ENCODE measurements around the gene SNRPB. TPM values are rescaled to one million over a fixed set of nuclear protein-coding genes. Genes with fewer than 3 reads are reported as not detected.
A peak's percentile ranks its signal among the peaks of the same experiment; 100 is the strongest.

The SNRPB gene
- total and polyA plus RNA-seq, 2 of the 13 experiments (the other 11 are each of a cell fraction or from before 2014, with no cell fraction given), result 473 to 844 TPM

GRCh38 chr20:2508631-2509467 is 38.3 kb upstream of the SNRPB start, which contains the start of gene ZNF343 (continued):
- no peak; the same call in 1 of the 2 replicates for TF ChIP-seq ARNTL (CRISPR knock-in tag; IDR thresholded peaks at IDR 0.05)
- TF ChIP-seq ZNF232 (CRISPR knock-in tag; IDR thresholded peaks at IDR 0.05; ENCODE audit: borderline replicate concordance), result peak; percentile 90
- TF ChIP-seq, protein P1, sequence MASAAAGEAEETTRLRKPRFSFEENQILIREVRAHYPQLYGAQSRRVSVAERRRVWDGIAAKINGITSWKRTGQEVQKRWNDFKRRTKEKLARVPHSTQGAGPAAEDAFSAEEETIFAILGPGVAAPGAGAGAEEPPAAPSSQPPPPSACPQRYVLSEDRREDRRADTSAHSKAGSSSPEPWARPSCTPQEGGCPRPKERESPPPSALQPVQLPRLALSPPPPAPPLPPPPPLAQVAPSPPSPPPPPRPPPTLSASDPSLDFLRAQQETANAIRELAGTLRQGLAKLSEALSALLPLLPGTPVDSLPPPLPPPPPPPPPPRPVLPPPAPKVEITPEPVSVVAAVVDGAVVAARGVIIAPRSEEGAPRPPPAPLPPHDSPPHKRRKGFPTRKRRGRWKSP (CRISPR knock-in tag; IDR thresholded peaks at IDR 0.05), result 0 out of 2 replicates have a peak, but pooled peaks have one; percentile 42
- TF ChIP-seq, protein P2, sequence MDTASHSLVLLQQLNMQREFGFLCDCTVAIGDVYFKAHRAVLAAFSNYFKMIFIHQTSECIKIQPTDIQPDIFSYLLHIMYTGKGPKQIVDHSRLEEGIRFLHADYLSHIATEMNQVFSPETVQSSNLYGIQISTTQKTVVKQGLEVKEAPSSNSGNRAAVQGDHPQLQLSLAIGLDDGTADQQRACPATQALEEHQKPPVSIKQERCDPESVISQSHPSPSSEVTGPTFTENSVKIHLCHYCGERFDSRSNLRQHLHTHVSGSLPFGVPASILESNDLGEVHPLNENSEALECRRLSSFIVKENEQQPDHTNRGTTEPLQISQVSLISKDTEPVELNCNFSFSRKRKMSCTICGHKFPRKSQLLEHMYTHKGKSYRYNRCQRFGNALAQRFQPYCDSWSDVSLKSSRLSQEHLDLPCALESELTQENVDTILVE (CRISPR knock-in tag; IDR thresholded peaks at IDR 0.05), result peak; percentile 71; the same call in 1 of the 2 replicates
- no peak for TF ChIP-seq EZH2 (conservative IDR thresholded peaks at IDR 0.05; ENCODE audit: low read depth, low read length)
- TF ChIP-seq SNRNP70 (IDR thresholded peaks at IDR 0.05; ENCODE audit: low read depth, low read length), result no peak
- peak; percentile 90 for TF ChIP-seq GATAD1 (CRISPR knock-in tag; IDR thresholded peaks at IDR 0.05)
- no peak for TF ChIP-seq ZBTB8A (CRISPR knock-in tag; IDR thresholded peaks at IDR 0.05; ENCODE audit: borderline replicate concordance, low read depth)
- TF ChIP-seq MAX (IDR thresholded peaks at IDR 0.05), result peak; percentile 94
- TF ChIP-seq, protein P3, sequence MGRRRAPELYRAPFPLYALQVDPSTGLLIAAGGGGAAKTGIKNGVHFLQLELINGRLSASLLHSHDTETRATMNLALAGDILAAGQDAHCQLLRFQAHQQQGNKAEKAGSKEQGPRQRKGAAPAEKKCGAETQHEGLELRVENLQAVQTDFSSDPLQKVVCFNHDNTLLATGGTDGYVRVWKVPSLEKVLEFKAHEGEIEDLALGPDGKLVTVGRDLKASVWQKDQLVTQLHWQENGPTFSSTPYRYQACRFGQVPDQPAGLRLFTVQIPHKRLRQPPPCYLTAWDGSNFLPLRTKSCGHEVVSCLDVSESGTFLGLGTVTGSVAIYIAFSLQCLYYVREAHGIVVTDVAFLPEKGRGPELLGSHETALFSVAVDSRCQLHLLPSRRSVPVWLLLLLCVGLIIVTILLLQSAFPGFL (CRISPR knock-in tag; IDR thresholded peaks at IDR 0.05), result 0 out of 2 replicates have a peak, but pooled peaks have one; percentile 80
- TF ChIP-seq NCOR1 (IDR thresholded peaks at IDR 0.05; ENCODE audit: borderline replicate concordance, low read length), result peak; percentile 47; the same call in 1 of the 2 replicates
- peak; percentile 97 for TF ChIP-seq KAT8 (CRISPR knock-in tag; IDR thresholded peaks at IDR 0.05)
- TF ChIP-seq ZNF138 (CRISPR knock-in tag; IDR thresholded peaks at IDR 0.05; ENCODE audit: low read depth), result peak; percentile 62
- peak; percentile 84; the same call in 1 of the 2 replicates for TF ChIP-seq PCBP1 (IDR thresholded peaks at IDR 0.05; ENCODE audit: borderline replicate concordance, low read depth, low read length)
- no peak for TF ChIP-seq MTF2 (CRISPR knock-in tag; IDR thresholded peaks at IDR 0.05; ENCODE audit: borderline replicate concordance)
- no peak for TF ChIP-seq GLI4 (CRISPR knock-in tag; IDR thresholded peaks at IDR 0.05; ENCODE audit: borderline replicate concordance)
- TF ChIP-seq ZNF670 (CRISPR knock-in tag; IDR thresholded peaks at IDR 0.05; ENCODE audit: borderline replicate concordance), result peak; percentile 88
- peak; percentile 68 for TF ChIP-seq TOPORS (CRISPR knock-in tag; IDR thresholded peaks at IDR 0.05)
- TF ChIP-seq, protein P4, sequence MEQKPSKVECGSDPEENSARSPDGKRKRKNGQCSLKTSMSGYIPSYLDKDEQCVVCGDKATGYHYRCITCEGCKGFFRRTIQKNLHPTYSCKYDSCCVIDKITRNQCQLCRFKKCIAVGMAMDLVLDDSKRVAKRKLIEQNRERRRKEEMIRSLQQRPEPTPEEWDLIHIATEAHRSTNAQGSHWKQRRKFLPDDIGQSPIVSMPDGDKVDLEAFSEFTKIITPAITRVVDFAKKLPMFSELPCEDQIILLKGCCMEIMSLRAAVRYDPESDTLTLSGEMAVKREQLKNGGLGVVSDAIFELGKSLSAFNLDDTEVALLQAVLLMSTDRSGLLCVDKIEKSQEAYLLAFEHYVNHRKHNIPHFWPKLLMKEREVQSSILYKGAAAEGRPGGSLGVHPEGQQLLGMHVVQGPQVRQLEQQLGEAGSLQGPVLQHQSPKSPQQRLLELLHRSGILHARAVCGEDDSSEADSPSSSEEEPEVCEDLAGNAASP (CRISPR knock-in tag; IDR thresholded peaks at IDR 0.05; ENCODE audit: borderline replicate concordance), result peak; percentile 14; the same call in 1 of the 2 replicates
- TF ChIP-seq PHF8 (CRISPR knock-in tag; IDR thresholded peaks at IDR 0.05), result peak; percentile 99
- TF ChIP-seq ZC3H13 (CRISPR knock-in tag; IDR thresholded peaks at IDR 0.05), result no peak
- no peak for TF ChIP-seq ZNF468 (CRISPR knock-in tag; IDR thresholded peaks at IDR 0.05)
- TF ChIP-seq RXRA (CRISPR knock-in tag; IDR thresholded peaks at IDR 0.05), result peak; percentile 62; the same call in 1 of the 2 replicates
- no peak for TF ChIP-seq MAFK (conservative IDR thresholded peaks at IDR 0.05 in 1 of 2, IDR thresholded peaks at IDR 0.05 in 1 of 2; ENCODE audit: low read length in 2 of 2)
- TF ChIP-seq RORA (CRISPR knock-in tag; IDR thresholded peaks at IDR 0.05), result no peak; the same call in 1 of the 2 replicates
